NCI-H2196 (cell line): Measurements from ENCODE around the gene CETP.

Experiments
- DNase-seq: peaks from one replicate; lab custom pipeline; 2025; ENCODE audit not compliant: unreplicated experiment; lab: John Stamatoyannopoulos, UW

CETP gene, protein sequence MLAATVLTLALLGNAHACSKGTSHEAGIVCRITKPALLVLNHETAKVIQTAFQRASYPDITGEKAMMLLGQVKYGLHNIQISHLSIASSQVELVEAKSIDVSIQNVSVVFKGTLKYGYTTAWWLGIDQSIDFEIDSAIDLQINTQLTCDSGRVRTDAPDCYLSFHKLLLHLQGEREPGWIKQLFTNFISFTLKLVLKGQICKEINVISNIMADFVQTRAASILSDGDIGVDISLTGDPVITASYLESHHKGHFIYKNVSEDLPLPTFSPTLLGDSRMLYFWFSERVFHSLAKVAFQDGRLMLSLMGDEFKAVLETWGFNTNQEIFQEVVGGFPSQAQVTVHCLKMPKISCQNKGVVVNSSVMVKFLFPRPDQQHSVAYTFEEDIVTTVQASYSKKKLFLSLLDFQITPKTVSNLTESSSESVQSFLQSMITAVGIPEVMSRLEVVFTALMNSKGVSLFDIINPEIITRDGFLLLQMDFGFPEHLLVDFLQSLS

DNA sequence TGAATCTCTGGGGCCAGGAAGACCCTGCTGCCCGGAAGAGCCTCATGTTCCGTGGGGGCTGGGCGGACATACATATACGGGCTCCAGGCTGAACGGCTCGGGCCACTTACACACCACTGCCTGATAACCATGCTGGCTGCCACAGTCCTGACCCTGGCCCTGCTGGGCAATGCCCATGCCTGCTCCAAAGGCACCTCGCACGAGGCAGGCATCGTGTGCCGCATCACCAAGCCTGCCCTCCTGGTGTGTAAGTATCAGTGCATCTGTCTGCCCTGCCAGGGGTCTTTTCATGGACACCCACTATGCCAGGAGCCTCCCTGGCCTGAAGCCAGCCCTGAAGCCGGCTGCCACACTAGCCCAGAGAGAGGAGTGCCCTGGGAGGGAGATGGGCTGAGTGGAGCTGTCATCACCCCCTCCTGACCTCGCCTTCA lies at the start of gene CETP:
TSS of gene CETP (plus strand) at position 100 of the 431 bp plus-strand sequence. CDS start at position 130, 30 bp downstream.
- no peak for DNase-seq

DNA sequence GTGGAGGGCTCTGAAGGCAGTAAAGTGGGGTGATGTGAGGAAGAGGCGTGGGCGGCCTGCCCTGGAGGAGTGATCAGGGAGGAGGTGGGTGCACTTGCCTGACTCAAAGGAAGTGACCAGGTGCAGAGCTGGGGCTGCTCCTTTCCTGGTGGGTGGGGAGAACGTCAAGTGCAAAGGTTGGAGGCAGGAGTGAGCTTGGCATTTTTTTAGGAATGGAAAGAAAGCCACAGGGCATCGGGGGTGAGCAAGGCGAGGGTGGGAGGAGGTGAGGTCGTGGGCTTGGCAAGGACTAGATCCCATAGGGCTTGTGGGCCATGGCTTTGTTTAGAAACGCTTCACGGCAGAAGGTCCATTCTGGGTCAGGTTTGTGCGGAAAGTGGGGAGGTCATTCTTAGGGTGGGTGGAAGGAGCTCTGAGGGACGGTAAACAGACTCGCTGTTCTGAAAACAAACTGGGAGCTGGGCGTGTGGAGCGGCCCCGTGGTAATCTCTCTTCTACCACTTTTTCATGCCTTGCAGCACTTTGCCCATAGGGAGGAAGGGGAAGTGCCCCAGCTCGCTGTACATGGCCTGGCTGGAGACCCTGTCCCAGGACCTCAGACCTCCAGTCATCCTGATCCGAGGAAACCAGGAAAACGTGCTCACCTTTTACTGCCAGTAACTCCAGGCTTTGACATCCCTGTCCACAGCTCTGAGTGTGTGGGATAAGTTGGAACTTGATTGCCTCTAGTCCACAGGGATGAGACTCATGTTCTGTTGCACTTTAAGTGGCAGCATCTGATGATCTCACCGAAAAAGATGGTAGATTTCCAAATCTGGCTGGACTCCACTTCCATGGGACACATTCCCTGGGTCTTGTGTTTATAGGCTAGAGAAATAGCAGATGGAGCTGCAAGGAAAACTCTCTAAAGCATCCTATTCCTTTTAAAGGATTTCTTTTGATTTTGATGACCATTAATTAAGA lies 48.7 kb upstream of the CETP start:
- no peak for DNase-seq

DNA sequence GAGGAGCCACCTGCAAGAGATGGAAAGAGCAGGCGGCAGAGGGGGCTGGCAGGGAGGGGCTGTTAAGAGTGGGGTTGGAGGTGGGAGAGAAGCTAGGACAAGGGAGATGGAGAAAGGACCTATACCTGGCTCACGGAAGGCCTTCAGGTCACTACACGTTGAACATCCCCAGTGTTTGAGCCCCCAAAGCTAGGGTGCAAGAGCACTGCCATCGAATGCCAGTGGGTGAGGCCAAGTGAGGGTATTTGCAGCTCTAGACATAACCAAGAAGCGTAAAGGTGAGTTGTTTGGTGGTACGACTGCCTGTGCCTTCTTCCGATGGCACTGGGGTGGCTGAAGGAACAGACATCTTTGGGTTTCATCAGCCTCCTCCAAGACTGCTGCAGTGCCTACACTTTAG lies 46.9 kb upstream of the CETP start:
- no peak for DNase-seq

DNA sequence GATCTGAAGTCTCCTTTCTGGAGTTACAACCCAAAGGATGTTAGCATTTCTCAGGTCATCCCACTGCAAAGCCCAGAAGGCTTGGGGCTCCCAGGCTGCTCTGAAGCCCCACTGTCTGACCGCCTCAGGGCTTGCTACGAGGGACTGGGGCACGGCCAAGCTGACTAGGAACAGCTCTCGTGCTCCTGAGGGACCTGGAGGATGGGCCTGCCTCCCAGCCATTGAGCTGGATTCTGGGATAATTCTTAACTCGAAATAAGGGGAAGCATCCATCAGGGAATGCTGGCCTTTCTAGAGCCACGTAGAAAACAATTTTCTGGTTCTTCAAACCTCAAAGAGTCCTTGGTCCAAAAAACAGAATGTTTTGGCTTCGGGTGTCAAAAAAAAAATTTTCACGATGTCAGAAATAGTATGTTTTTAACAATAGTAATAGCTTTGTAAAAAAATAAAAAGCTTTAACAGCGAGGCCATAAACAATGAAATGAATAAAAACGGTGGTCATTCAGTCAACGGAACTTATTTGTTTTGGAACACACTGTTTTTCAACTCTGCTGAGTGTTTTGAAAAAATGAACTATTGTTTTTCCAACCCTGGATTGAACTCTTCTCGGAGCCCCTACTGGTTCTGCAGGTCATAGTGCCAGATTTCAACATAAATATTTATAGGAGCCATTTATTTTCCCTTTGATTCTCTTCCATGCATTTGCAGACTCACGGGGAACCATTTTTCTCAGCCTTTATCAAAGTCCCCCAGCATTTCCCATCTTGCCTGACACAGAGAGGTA lies 46.2 kb upstream of the CETP start:
- DNase-seq: no peak

DNA sequence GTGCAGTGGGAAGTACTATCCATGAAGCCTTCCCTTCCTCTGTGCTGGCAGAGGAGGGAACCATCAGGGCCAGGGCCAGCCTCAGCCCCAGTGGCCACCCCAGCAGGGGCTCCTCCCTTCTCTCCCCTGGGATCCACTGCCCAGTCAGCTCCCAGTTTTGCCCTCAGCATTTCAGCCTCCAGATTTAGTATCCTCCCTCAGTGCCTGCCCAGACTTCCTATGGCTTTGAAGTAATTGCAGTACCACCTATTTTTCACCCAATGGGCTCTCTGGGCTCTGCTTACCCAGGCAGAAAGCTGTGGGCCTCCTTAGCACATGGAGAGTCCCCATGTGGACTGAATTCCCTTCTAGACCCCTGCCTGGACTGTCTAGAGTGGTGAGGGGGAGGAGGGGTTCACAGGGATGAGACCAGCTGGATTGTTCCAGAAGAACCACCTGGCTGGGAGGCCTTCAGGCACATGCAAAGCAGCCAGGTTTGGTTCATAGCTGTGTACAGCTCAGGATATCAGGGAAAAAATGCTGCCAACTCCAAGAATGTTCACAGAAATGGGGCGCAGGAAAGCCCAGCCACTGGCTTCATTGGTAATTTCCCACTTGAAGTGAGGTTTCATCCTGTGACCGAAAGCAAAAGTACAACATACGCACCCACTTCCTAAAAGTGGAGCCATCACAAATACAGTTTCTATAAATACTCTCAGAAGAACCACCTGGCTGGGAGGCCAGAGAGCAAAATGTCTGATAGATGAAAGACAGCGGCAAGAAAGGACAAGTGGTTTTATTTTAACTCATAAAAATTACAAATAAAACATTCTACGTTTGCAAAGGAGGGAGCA lies 45.0 kb upstream of the CETP start:
- no peak for DNase-seq

DNA sequence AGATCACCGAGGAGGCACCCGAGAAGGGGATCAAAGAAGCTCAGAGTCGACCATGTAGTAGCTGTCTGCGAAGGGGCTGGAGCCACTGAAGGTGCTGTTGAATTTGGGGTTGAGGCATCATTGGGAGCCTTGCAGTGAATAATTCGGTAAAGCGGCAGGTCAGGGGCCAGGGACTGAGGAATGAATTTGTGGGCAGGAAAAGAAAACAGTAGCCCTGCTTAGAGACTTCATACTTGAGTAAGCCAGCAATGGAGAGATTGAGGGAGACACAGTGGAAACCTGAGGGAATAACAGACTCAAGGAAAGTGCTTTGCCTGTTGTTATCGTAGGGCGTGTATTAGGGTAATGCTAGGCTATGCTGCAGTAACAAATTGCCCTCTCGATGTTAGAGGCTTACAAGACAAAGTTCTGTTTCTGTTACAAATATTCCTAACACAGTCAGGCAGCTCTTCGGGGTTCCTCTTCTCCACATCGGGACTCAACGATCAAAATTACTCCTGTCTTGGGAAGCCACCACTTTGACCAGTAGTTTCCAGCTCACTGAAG lies 43.2 kb upstream of the CETP start:
- no peak for DNase-seq

DNA sequence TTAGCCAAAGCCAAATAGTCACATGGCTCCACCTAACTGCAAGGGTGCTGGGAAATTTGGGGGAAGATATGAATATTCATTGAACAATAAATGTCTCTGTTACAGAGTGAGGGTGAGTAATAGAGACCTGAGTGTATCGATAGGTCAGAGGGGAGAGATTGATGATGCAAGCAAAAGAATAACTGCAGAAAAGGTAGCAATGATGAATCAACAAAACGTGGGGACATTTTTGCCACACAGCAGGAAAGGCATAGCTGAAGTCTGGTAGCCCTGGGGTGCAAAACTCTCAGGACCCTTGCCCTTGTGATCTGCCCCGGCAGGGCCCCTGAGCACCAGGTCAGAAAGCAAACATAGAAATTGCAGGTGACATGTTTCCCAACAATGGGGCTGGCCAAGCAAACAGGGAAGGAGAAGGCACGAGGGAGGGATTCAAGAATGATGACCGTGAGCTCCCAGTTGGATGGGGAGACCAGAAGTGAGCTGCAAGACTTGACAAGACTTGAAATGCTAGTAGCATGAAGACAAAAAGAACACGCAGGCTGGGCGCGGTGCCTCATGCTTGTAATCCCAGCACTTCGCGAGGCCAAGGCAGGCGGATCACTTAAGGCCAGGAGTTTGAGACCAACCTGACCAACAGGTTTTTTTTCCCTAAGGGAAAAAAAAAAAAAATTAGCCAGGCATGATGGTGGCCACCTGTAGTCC lies 42.5 kb upstream of the CETP start:
- no peak for DNase-seq

DNA sequence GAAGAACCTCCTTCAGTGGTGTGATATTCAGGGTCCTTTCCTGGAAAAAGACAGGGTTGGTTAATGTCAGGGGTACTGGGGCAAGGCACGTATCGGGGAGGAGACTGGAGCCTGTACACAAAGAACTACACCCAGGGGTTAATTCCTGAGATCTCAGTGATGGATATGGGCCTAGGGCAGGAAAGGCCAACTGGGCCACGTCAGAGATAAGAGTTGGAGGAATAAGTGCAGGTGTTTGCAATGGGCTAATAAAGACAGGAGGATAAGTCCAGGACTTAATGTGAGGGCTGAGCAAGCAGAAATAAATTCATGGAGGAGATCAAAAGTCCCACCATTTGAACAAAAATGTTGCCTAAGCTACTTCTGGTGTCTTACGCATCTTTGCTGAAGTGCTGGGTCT lies 40.2 kb upstream of the CETP start:
- DNase-seq: no peak

DNA sequence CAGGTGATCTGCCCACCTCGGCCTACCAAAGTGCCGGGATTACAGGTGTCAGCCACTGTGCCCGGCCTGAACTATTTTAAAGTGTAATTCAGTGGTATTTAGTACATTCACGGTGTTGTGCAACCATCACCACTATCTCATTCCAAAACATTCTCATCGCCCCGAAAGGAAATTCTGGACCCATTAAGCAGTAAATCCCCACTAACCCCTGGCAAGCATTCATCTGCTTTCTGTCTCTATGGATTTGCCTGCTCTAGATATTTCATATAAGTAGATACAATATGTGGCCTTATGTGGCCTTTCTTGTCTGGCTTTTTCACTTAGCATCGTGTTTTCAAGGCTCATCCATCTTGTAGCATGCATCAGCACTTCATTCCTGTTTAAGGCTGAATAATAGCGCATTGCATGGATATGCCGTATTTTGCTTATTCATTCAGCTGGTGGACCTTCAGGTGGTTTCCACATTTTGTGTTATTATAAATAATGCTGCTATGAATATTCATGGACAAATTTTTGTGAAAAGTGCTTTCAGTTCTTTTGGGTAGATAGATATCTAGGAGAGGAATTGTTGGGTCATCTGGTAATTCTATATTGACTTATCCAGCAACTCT lies 38.2 kb upstream of the CETP start:
- DNase-seq: no peak

DNA sequence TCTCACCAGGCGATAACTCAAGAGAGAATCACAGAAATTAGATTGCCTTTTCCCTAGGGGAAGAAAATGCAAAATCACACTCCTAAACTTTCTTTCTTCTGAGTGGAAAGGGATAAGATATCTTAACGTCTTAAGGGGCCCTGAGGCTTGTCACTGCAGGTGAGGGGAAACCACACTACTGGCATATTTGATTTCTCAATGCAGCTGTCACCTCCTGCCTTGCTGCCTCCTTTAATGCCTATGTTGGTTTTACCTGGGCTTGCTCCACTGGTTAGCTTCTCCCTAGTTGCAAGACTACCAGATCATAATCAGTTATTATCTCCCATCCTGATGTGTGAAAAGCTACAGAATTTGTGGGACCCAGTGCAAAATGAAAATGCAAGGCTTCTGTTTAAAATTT lies 34.3 kb upstream of the CETP start:
- no peak for DNase-seq

DNA sequence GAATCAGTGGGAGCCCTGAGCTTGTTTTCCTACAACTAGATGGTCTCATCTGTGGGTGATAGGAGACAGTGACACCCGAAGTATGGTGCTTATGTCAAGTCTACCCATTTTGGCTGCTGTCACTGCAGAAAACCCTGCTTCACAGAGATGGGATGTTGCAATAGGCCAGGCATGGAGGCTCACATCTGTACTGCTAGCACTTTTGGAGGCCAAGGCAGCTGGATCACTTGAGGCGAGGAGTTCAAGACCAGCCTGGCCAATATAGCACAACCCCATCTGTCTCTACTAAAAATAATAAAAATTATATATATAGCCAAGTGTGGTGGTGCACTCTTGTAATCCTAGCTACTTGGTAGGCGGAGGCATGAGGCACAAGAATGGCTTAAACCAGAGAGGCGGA lies 32.1 kb upstream of the CETP start:
- DNase-seq: no peak

DNA sequence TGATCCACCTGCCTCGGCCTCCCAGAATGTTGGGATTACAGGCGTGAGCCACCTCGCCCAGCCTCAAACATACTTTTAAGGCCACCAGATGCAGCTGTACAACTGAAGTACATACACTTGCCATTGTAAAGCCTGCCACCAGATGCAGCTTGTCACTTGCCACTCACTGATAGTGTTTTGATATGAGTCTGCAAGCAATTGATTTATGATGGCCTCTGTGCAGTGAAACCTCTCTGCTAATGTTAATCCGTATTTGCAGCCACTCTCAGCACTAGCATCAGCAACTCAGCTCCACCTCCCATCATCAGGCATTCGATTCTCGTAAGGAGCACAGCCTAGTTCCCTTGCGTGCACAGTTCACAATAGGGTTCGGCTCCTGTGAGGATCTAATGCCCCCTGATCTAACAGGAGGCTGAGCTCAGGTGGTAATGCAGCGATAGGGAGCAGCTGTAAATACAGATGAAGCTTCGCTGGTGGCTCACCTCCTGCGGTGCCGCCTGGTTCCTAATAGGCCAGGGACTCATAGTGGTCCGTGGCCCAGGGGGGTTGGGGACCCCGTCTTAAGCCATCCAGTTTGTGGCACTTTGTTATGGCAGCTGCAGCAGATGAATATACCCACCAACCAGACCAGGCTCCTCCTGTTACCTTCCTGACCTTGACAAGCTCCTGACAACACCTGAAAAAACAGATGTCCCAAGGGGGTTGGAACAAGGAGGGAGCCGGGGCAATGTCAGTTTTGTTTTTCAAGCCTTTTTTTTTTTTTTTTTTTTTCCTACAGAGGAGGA lies 31.1 kb upstream of the CETP start:
- DNase-seq: no peak

DNA sequence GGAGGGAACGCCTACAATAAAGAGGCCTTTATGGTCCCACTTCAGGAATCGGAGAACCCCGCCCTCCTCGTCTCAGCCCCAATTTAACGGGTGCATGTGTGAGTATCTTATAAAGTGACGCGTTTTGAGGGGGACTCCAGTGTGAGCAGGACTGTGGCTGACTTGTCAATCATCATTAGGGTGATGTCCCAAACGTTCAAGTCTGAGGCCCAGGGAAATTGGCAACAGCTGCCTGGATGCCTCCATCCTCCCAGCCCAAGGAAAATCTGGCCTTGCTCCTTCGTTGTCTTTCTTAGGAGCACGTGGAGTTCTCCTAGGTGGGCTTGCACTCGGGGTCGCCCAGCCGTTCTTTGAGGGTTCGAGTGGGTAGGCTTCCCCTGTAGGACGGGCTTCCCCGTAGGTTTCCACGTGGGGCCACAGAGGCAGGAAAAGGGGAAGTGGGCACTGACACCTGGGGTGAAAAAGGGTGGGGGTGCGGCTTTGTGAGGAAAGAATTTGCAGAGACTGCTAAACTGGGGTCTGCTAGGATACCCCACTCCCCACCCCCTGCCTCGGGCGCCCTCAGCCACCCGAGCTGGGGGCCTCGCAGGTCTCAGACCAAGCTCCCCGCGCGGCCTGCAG lies 30.4 kb upstream of the CETP start:
- no peak for DNase-seq

DNA sequence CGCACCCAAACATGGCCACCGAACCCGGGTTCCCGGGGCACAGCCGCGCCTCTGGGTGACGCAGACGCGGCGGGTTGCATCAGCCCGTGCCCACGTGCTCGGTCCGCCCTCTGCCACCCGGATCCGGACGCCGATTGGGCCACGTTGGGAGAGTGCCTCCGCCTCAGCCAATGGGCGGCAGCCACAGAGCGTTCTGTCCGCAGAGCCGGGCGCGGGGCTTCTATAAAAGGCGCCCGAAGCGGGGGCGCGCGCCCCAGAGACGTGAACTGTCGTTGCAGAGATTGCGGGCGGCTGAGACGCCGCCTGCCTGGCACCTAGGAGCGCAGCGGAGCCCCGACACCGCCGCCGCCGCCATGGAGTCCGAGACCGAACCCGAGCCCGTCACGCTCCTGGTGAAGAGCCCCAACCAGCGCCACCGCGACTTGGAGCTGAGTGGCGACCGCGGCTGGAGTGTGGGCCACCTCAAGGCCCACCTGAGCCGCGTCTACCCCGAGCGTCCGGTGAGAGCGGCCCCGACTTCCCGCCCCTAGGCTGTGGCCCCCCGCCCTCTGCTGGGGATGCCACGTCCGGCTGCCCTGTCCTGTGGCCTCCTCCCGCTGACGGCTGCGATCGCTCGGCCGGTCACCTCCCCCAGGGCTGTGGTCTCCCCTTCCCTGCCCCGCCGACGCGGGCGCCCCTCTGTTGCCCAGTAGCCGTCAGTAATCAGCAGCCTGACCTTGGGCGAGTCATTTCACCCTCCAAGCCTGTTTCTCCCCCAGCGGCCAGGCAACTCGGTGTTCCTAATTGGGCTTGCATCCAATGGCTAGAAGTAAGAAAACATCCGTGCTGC lies 29.6 kb upstream of the CETP start, which contains the start of gene HERPUD1:
TSS of gene HERPUD1 (plus strand) at position 251 of the 829 bp plus-strand sequence. CDS start at position 354, 103 bp downstream.
- DNase-seq: peak; percentile 89

DNA sequence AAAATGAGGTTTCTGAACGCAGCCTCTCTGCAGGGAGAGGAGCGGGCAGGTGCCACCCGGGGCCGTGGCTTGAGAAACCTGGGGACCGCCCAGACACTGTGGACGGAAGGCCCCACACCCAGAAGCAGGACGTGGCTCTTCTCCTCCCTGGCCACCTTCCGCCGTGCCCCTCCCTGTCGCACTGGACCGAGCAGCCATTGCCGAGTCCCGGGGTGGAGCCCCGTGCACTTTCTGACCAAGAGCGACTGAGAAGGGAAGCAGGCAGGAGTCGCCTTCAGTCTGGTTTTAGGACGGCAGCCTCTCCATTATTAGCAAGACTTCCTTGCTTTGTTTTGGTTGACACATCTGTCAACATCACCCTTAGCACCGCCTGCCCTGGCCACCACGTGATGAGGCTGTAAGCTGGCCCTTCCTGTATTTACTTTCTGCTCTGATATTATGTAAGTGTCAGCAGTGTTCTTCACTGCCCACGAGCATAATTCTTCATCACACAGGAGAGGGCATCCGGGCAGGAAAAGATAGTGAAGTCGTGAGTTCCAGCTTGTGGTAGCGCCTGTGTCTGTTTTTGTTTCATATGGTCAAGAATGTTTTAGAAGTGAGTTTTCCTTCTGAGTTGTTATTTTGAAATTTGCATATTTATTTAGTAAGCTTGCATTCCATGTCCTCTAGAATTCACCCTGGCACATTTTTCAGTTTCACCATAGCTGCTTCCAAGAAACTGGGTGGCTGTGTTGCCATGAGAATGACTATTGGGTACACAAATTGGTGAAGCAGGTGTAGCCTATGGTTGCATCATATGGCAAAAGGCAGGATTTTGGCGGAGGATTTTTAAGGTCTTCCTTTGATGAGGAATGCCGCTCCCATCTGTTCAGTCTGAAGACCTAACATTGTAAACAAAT lies 28.8 kb upstream of the CETP start:
- peak; percentile 44 for DNase-seq
